ENCODE measurements around the gene FGGY.

DNA sequence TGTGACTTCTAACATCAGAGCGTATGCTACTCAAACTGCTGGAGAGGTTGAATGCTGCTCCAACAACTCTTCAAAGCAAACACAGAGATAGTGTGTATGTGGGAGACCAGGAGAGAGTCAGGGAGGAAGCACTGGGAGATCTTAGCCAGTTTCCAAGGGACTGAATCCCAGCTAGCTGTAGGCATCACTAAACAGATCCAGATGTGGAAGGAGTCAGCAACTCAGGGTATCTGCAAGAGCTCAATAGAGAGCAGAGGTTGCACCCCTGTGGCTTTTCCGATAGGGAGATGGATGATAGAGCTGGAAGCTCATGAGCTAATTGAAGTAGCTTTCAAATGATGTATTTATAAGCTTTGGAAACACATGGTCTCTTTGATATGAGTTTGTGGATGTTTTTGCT is 349.0 kb downstream of the FGGY start:
- TF ChIP-seq, protein P1, sequence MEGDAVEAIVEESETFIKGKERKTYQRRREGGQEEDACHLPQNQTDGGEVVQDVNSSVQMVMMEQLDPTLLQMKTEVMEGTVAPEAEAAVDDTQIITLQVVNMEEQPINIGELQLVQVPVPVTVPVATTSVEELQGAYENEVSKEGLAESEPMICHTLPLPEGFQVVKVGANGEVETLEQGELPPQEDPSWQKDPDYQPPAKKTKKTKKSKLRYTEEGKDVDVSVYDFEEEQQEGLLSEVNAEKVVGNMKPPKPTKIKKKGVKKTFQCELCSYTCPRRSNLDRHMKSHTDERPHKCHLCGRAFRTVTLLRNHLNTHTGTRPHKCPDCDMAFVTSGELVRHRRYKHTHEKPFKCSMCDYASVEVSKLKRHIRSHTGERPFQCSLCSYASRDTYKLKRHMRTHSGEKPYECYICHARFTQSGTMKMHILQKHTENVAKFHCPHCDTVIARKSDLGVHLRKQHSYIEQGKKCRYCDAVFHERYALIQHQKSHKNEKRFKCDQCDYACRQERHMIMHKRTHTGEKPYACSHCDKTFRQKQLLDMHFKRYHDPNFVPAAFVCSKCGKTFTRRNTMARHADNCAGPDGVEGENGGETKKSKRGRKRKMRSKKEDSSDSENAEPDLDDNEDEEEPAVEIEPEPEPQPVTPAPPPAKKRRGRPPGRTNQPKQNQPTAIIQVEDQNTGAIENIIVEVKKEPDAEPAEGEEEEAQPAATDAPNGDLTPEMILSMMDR (IDR thresholded peaks at IDR 0.05) = no peak
- TF ChIP-seq EZH2 (IDR thresholded peaks at IDR 0.05) = no peak

Data from neural progenitor cell (in vitro differentiated cells).